ENCODE results near the gene METRN. TPM values are rescaled to one million over a fixed set of nuclear protein-coding genes. Genes with fewer than 3 reads are reported as not detected.

Gene METRN
- total RNA-seq, 4 donors from 2014 or later: 4.0 to 33.8 (median 8.9) TPM

DNA sequence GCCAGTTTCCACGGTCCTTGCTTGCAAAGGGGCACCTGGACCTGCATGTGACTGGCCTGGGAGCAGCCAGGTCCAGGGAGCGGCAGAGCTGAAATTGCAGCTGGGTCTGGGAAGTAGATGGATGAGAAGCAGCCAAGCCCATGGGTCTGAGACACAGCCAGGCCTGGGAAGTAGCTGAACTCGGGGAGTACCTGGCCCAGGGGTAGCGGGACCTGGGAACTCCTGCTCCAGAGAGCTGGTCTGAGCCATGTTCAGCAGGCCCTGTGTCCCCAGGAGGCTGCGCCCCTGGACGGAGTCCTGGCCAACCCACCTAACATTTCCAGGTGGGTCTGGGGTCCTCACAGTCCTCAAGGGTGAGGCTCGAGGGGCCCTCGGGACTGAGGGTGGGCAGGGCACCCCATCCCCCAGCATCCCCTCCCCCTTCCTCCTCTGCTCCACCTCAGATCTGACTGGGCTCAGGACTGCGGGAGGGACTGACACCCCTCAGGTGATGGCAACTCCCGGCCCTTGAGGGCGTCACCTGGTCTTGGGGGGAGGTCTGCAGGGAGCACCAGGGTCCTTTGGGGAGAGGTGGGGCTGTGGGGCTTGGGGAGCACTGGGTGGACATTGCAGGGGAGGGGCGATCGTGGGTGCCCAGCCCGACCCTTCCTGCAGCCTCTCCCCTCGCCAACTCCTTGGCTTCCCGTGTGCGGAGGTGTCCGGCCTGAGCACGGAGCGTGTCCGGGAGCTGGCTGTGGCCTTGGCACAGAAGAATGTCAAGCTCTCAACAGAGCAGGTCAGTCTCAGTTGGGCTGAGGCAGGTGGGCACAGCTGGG lies 48.7 kb downstream of the METRN start:
- Histone ChIP-seq H3K9me3 (no peaks in the 10 kb centered on the region), H3K27ac (no peak overlapping the region), H3K27me3 (no peaks in the 10 kb centered on the region), H3K4me3 (no peak overlapping the region), H3K4me1 (no peaks in the 10 kb centered on the region), H3K36me3 (no peaks in the 10 kb centered on the region)
- DNase-seq: no peak
- TF ChIP-seq, protein P1, sequence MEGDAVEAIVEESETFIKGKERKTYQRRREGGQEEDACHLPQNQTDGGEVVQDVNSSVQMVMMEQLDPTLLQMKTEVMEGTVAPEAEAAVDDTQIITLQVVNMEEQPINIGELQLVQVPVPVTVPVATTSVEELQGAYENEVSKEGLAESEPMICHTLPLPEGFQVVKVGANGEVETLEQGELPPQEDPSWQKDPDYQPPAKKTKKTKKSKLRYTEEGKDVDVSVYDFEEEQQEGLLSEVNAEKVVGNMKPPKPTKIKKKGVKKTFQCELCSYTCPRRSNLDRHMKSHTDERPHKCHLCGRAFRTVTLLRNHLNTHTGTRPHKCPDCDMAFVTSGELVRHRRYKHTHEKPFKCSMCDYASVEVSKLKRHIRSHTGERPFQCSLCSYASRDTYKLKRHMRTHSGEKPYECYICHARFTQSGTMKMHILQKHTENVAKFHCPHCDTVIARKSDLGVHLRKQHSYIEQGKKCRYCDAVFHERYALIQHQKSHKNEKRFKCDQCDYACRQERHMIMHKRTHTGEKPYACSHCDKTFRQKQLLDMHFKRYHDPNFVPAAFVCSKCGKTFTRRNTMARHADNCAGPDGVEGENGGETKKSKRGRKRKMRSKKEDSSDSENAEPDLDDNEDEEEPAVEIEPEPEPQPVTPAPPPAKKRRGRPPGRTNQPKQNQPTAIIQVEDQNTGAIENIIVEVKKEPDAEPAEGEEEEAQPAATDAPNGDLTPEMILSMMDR (IDR thresholded peaks at IDR 0.05): no peak
- TF ChIP-seq POLR2A (IDR thresholded peaks at IDR 0.05): no peak

DNA sequence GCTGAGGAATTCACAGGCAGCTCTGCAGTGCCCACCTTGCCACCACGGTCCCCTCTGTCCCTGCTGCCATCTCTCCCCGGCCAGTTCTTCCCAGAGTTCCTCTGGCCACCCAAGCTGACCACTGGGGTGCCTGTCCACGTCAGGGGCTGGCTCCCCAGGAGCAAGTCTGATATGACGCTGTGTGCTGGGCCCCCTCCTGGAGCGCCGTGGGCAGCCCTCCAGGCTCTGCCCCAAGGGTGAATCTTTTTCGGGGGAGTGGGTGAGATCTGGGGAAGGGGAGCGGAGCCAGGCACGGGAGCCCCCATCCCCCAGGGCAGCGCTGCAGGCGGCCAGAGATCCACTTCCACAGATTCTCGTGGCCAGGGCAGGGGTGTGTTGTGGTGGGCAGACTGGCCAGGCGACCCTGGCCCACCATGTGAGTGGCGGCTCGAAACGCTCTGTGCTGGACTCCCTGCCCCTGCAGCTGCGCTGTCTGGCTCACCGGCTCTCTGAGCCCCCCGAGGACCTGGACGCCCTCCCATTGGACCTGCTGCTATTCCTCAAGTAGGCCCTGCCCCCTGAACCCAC lies 49.3 kb downstream of the METRN start:
- no peak for TF ChIP-seq POLR2A (IDR thresholded peaks at IDR 0.05)
- TF ChIP-seq, protein P1 (IDR thresholded peaks at IDR 0.05): no peak
- Histone ChIP-seq H3K36me3 (no peaks in the 10 kb centered on the region), H3K4me1 (no peaks in the 10 kb centered on the region), H3K9me3 (no peaks in the 10 kb centered on the region), H3K4me3 (no peak overlapping the region), H3K27ac (no peak overlapping the region), H3K27me3 (no peaks in the 10 kb centered on the region)
- no peak for DNase-seq

DNA sequence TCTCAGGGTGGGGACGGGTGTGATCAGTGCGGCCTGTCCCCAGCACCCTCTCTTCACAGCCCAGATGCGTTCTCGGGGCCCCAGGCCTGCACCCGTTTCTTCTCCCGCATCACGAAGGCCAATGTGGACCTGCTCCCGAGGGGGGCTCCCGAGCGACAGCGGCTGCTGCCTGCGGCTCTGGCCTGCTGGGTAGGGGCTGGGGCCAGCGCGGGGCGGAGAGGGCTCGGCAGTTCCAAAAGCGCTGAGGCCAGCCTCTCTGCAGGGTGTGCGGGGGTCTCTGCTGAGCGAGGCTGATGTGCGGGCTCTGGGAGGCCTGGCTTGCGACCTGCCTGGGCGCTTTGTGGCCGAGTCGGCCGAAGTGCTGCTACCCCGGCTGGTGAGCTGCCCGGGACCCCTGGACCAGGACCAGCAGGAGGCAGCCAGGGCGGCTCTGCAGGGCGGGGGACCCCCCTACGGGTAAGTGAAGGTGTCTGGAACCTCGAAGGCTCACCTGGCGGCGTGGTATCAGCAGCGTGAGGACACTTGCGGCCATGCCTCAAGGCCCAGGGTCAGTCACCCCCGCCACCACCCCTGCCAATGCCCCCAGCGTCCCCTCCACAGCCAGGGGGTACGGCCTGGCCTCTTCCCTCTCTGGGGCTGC lies 50.0 kb downstream of the METRN start:
- no peak for DNase-seq
- Histone ChIP-seq H3K27me3 (no peaks in the 10 kb centered on the region), H3K4me1 (no peaks in the 10 kb centered on the region), H3K36me3 (no peaks in the 10 kb centered on the region), H3K27ac (no peak overlapping the region), H3K4me3 (no peak overlapping the region), H3K9me3 (no peaks in the 10 kb centered on the region)
- TF ChIP-seq, protein P1 (IDR thresholded peaks at IDR 0.05): no peak
- TF ChIP-seq POLR2A (IDR thresholded peaks at IDR 0.05): no peak

DNA sequence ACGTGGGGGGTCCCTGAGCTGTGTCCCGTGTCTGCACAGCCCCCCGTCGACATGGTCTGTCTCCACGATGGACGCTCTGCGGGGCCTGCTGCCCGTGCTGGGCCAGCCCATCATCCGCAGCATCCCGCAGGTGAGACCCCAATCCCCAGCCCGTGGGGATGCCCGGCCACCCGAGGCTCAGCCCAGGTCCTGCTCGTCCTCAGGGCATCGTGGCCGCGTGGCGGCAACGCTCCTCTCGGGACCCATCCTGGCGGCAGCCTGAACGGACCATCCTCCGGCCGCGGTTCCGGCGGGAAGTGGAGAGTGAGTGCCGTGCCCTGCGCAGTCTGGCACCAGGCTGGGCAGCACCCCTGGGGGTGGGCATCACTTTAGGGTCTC lies 50.6 kb downstream of the METRN start:
- no peaks in the 10 kb centered on the region for H3K4me1 ChIP-seq
- H3K4me3 ChIP-seq: no peak overlapping the region
- no peak overlapping the region for H3K27ac ChIP-seq
- no peaks in the 10 kb centered on the region for H3K36me3 ChIP-seq
- H3K9me3 ChIP-seq: no peaks in the 10 kb centered on the region
- no peak for DNase-seq
- no peaks in the 10 kb centered on the region for H3K27me3 ChIP-seq
- TF ChIP-seq POLR2A (IDR thresholded peaks at IDR 0.05): no peak
- TF ChIP-seq, protein P1 (IDR thresholded peaks at IDR 0.05): no peak

DNA sequence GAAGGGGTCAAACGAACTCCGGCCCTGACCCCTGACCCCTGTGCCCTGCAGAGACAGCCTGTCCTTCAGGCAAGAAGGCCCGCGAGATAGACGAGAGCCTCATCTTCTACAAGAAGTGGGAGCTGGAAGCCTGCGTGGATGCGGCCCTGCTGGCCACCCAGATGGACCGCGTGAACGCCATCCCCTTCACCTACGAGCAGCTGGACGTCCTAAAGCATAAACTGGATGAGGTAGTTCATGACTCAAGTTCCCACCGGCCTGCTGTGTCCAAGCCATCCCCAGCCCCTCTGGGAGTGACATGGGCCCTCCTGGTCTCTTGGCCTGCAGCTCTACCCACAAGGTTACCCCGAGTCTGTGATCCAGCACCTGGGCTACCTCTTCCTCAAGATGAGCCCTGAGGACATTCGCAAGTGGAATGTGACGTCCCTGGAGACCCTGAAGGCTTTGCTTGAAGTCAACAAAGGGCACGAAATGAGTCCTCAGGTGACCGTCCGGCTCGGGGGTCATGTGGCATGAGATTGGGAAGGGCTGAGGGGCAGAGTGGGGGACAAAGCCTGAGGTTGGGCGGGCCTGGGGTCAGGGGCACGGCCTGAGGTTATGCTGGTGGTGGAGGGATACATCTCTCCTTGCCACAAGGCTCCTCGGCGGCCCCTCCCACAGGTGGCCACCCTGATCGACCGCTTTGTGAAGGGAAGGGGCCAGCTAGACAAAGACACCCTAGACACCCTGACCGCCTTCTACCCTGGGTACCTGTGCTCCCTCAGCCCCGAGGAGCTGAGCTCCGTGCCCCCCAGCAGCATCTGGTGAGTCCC lies 51.3 kb downstream of the METRN start:
- Histone ChIP-seq H3K9me3 (no peaks in the 10 kb centered on the region), H3K36me3 (no peaks in the 10 kb centered on the region), H3K27me3 (no peaks in the 10 kb centered on the region), H3K4me3 (no peak overlapping the region), H3K4me1 (no peaks in the 10 kb centered on the region), H3K27ac (no peak overlapping the region)
- no peak for DNase-seq
- TF ChIP-seq POLR2A (IDR thresholded peaks at IDR 0.05): no peak
- TF ChIP-seq, protein P1 (IDR thresholded peaks at IDR 0.05): no peak

Measured in Peyer's patch (tissue), 4 donors.